ENCODE results near the gene MAGEB1.

DNA sequence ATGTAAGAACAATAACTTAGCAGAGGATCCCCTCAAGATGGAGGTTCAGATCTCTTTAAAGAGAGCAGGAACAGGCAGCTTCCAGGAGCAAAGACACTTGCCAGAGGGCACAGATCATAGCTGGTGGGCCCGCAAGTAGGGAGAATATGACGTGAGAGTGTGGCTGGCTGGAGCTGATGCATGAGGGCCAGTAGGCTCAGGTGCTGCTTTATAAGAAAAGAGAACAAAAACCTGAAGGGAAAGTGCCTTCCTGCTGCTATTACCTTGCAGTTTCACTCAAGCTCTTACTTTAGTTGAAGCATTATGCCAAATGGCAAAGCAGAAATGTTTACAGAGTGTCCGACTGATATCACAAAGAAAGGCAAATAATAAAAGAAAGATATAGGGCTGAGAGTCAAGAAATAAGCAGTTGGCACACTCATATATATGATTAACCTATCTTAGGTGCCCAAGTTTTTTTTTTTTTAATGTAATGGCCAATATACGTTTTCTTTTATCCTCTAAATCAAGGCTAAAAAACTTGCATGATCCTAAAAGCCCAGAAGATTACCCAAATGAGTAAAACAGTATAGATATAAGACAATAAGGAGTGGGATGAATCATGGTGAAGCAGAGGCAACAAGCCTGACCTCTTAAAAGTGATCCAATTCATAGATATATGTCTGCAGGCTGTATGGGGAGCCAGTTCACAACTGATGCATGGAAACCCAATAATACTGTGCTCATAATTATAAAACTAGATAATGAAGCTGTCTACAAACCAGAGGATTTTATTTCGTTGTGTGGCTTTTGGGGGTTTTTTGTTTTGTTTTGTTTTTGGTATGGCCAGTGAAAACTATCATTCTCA is 49.7 kb downstream of the MAGEB1 start:
- TF ChIP-seq, protein P1, sequence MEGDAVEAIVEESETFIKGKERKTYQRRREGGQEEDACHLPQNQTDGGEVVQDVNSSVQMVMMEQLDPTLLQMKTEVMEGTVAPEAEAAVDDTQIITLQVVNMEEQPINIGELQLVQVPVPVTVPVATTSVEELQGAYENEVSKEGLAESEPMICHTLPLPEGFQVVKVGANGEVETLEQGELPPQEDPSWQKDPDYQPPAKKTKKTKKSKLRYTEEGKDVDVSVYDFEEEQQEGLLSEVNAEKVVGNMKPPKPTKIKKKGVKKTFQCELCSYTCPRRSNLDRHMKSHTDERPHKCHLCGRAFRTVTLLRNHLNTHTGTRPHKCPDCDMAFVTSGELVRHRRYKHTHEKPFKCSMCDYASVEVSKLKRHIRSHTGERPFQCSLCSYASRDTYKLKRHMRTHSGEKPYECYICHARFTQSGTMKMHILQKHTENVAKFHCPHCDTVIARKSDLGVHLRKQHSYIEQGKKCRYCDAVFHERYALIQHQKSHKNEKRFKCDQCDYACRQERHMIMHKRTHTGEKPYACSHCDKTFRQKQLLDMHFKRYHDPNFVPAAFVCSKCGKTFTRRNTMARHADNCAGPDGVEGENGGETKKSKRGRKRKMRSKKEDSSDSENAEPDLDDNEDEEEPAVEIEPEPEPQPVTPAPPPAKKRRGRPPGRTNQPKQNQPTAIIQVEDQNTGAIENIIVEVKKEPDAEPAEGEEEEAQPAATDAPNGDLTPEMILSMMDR (IDR thresholded peaks at IDR 0.05) = no peak
- TF ChIP-seq SMAD3 (CRISPR knock-in tag; IDR thresholded peaks at IDR 0.05; ENCODE audit: borderline replicate concordance) = no peak
- TF ChIP-seq KAT7 (CRISPR knock-in tag; IDR thresholded peaks at IDR 0.05; ENCODE audit: borderline replicate concordance) = no peak
- no peak for TF ChIP-seq NFE2L1 (CRISPR knock-in tag; IDR thresholded peaks at IDR 0.05)
- no peak for TF ChIP-seq SMAD4 (CRISPR knock-in tag; IDR thresholded peaks at IDR 0.05)
- TF ChIP-seq SP1 (CRISPR knock-in tag; conservative IDR thresholded peaks at IDR 0.05) = no peak
- TF ChIP-seq JUN (CRISPR knock-in tag; IDR thresholded peaks at IDR 0.05) = no peak
- TF ChIP-seq ZNF219 (CRISPR knock-in tag; IDR thresholded peaks at IDR 0.05; ENCODE audit: borderline replicate concordance) = no peak
- no peak for TF ChIP-seq ELF4 (CRISPR knock-in tag; IDR thresholded peaks at IDR 0.05; ENCODE audit: low read depth)
- TF ChIP-seq, protein P2, sequence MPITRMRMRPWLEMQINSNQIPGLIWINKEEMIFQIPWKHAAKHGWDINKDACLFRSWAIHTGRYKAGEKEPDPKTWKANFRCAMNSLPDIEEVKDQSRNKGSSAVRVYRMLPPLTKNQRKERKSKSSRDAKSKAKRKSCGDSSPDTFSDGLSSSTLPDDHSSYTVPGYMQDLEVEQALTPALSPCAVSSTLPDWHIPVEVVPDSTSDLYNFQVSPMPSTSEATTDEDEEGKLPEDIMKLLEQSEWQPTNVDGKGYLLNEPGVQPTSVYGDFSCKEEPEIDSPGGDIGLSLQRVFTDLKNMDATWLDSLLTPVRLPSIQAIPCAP (CRISPR knock-in tag; IDR thresholded peaks at IDR 0.05) = no peak
- TF ChIP-seq, protein P3, sequence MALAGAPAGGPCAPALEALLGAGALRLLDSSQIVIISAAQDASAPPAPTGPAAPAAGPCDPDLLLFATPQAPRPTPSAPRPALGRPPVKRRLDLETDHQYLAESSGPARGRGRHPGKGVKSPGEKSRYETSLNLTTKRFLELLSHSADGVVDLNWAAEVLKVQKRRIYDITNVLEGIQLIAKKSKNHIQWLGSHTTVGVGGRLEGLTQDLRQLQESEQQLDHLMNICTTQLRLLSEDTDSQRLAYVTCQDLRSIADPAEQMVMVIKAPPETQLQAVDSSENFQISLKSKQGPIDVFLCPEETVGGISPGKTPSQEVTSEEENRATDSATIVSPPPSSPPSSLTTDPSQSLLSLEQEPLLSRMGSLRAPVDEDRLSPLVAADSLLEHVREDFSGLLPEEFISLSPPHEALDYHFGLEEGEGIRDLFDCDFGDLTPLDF (CRISPR knock-in tag; IDR thresholded peaks at IDR 0.05) = no peak
- TF ChIP-seq, protein P4, sequence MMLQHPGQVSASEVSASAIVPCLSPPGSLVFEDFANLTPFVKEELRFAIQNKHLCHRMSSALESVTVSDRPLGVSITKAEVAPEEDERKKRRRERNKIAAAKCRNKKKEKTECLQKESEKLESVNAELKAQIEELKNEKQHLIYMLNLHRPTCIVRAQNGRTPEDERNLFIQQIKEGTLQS (CRISPR knock-in tag; conservative IDR thresholded peaks at IDR 0.05) = no peak
- TF ChIP-seq, protein P5, sequence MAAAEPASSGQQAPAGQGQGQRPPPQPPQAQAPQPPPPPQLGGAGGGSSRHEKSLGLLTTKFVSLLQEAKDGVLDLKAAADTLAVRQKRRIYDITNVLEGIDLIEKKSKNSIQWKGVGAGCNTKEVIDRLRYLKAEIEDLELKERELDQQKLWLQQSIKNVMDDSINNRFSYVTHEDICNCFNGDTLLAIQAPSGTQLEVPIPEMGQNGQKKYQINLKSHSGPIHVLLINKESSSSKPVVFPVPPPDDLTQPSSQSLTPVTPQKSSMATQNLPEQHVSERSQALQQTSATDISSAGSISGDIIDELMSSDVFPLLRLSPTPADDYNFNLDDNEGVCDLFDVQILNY (CRISPR knock-in tag; IDR thresholded peaks at IDR 0.05) = no peak
- TF ChIP-seq RELA (CRISPR knock-in tag; IDR thresholded peaks at IDR 0.05; ENCODE audit: borderline replicate concordance) = no peak
